SIG-M5 treated with dmso at 0.1 percent for 504 hours (cell line): ENCODE data around the gene RFX2.
"Not testable (repeated sequence)": the region's sequence is repeated elsewhere in the genome, so short reads cannot be mapped to it uniquely, and the experiment has no call there.

Source experiments
- DNase-seq: peaks from one replicate; lab custom pipeline; 2025; ENCODE audit not compliant: unreplicated experiment; lab: John Stamatoyannopoulos, UW

RFX2 gene

DNA sequence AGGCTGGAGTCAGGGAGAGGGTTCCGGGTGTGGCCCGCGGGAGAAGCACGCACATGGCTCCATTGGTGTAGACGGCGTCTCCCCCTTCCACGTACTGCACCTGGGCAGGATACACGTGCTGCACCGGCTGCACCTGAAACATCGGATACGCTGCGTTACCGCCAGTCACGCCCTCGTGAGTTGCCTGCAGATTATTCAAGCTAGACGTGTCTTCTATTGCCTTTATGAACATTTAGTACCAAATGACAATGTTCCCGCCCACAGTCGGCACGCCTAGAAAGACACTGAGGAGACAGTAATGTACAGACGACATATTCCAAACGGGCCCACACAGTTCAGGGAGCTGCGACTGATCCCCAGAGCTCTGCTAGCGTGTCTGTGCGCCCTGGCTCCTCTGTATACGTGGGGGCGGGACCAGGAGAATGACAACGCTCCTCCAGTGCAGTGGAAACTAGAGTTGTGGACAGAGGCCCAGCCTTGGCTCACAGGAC, 68.3 kb downstream of the RFX2 start:
- no peak for DNase-seq

- DNase-seq: no peak
Measured at GRCh38 chr19:6041071-6041470, 69.2 kb downstream of the RFX2 start.

- DNase-seq: no peak
Measured at GRCh38 chr19:6039566-6040225, 70.6 kb downstream of the RFX2 start.

GRCh38 chr19:6038634-6039405, 71.5 kb downstream of the RFX2 start:
- no peak for DNase-seq

DNA sequence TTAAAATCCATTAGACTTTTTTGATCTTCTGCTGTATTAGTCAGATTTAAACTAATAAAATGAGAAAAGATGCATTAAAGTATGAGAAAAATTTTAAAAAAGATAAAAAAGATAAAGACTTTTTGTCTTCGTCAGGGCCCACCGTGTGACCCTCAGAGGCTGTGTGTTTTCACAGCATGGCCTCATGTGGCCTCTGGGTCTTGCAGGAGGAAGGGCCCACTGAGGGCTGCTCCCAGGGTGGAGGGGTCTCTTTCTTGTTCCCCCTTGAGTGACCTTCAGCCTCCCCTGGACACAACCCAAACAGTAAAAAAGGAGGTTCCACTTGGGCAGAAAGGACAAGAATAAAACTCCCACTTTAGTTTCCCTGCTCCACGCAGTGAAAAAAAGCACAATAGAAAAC, 75.3 kb downstream of the RFX2 start:
- no peak for DNase-seq

DNA sequence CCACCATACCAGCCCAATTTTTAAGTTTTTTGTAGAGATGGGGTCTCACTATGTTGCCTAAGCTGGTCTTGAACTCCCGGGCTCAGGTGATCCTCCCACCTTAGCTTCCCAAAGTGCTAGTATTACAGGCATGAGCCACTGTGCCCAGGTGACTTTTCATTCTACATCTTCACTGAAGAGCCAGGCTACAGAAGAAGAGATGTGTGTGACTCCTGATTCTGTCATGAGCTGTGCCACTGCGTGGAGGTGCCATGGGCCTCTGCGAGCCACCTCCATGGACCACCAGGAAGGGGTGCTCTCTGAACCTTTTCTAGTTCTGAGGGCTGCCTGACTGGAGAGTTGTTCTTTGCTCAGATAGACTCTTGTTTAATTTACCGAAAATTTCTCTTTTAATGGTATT, 75.8 kb downstream of the RFX2 start:
- DNase-seq: no peak

GRCh38 chr19:6033744-6034264, 76.5 kb downstream of the RFX2 start:
- no peak for DNase-seq

- DNase-seq: no peak
Measured at GRCh38 chr19:6032827-6033226, 77.5 kb downstream of the RFX2 start.

DNA sequence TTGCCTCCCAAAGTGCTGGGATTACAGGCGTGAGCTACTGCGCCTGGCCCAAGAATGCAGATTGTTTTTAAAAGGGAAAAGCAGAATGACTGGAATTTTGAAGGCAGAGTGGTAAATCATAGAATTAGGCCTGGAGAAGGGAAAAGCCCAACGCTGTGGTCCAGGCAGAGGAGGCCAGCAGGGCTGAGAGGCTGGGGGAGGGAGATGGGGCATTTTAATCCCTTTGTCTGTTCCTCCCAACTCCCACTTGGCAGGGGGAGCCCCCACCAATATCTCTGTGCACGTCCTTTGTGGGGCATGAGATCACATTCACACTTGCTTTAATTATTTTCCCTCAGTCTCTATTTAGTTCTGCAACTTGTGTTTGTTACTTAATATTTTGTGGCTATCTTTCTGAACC, 77.9 kb downstream of the RFX2 start:
- no peak for DNase-seq

GRCh38 chr19:6030214-6030507, 80.1 kb downstream of the RFX2 start:
- peak; percentile 17 for DNase-seq

GRCh38 chr19:6026390-6027227, 83.7 kb downstream of the RFX2 start:
- no peak for DNase-seq

- not testable (repeated sequence) for DNase-seq
Measured at GRCh38 chr19:6024756-6025155, 85.5 kb downstream of the RFX2 start.

GRCh38 chr19:6023936-6024335, 86.4 kb downstream of the RFX2 start:
- no peak for DNase-seq

DNA sequence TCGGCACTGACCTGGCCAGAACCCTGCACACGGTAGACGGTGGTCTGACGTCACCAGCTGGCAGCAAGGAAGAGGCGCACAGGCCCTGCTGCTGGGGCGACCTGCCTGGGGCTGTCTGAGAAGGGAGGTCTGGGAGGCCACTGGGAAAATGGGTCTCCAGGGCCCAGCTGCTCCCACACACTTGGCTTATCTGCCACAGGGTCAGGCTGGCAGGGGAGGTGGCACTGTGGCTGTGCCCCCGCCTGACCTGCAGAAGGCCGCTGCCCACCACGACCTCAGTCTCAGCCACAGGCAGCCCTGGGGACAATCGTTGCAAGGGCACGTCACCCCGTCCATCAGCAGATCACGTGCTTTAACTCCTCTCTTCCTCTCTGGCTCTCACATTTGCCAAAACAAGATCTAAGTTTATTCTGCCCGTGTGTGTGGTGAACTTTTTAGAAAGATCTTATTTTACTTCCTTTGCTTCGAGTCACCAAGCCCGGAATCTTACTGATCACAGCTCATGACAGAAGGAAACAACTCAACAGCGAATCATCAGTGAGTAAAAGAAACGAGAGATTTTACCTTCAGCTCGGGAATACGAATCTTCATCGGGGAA, 87.1 kb downstream of the RFX2 start:
- no peak for DNase-seq

- DNase-seq: no peak
Measured at GRCh38 chr19:6022570-6023064, 87.7 kb downstream of the RFX2 start.

DNA sequence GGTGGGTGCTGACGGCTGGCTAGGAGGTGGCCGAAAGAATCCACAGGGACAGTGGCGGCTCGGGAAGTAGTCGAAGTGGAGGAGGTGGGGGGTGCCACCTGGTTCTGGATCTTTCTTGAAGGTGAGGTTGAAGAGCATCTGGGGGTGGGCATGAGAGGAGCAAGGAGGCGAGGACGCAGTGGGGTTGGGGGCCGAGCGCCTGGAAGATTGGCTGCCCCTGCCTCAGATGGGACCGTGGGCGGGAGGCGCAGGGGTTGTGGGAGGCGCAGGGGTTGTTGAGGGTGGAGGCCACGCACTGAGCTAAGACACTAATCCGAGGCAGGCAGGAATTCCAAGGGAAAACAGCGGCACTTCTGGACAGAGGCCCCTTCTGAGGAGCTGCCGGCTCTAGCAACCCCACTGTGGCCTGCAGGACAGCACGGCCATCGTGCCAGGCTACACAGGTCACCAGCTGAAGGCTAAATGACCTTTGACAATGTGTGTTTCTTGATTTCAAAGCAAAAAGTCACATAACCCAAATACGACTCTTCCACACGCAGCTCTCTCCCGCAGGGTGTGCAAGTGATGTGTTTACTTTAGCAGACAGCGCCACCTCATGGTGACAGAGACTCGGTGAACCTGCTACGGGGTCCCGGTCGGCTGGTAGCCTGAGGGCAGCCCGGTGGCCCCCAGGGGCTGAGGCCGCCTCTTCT, 88.3 kb downstream of the RFX2 start:
- DNase-seq: peak; percentile 44

- DNase-seq: no peak
Measured at GRCh38 chr19:6020972-6021805, 89.1 kb downstream of the RFX2 start.

DNA sequence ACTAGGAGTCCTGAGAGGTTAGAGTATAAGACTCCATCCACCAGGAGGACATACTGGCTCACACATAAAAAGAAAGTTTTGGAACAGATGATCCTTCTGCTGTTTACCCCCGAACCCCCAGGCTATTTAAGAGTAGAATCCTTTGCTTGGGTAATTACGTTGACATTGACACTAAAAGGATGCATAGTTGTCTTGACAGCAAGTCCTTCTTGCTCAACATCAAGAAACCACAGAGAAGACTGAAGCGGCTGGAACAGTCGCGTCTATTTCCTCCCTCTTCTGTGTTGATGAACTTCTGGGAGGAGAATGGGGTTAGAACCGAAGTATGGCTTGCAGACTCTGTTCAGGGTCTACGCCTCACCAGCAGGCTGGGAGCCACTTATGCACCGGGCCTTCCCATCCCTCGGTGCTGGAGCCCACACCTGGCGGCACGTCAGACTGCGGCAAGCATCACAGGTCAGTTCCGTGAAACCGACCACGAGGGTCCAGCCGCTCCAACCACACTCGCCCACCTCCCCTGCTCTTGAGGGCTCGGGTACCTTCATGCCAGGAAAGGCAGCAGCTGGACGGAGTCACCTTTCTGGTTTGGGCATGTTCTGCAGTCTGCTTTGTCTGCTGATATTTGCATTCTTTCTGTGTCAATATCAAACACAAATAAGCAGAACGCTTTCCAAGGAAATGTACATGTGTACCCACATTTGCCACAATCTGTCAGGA, 90.0 kb downstream of the RFX2 start:
- peak; percentile 69 for DNase-seq

GRCh38 chr19:6018786-6019185, 91.5 kb downstream of the RFX2 start:
- DNase-seq: no peak
